Mucosa of descending colon (tissue), 3 donors: ENCODE measurements around the gene PACRG. TPM values are rescaled to one million over a fixed set of nuclear protein-coding genes. Genes with fewer than 3 reads are reported as not detected.

Experiments
- ATAC-seq: fragments of 200-7000 bp; cut with Tn5 transposase; one replicate; pipeline ENCODE4 v1.9.1; 2020; ENCODE audit warnings: mild to moderate bottlenecking, moderate library complexity
- DNase-seq, 3 donors: peaks; one replicate each; pipeline ENCODE4 v3.0.0-alpha.2; 2020
- H3K36me3 ChIP-seq: fragments of 200-600 bp; one replicate; pipeline ENCODE4 v1.8.0; 2021; ENCODE audit warnings: low read depth, mild to moderate bottlenecking
- H3K4me1 ChIP-seq: fragments of 200-600 bp; one replicate; pipeline ENCODE4 v1.8.0; 2021; ENCODE audit warnings: low read depth, mild to moderate bottlenecking
- H3K4me3 ChIP-seq: fragments of 200-600 bp; one replicate; pipeline ENCODE4 v1.8.0; 2021; ENCODE audit warnings: mild to moderate bottlenecking
- H3K9me3 ChIP-seq: fragments of 200-600 bp; one replicate; pipeline ENCODE4 v1.8.0; 2021; ENCODE audit warnings: mild to moderate bottlenecking
- CTCF ChIP-seq: fragments of 200-600 bp; IDR thresholded peaks from one replicate; pipeline ENCODE4 v1.8.0; 2022; ENCODE audit warnings: antibody characterized with exemption, mild to moderate bottlenecking
- intact Hi-C, 2 donors: fragments of 100-400 bp; cut with DNase I in 1 of 2; cut with micrococcal nuclease in 1 of 2; formaldehyde crosslinking; loops; one replicate each; pipeline versions ENCODE4 v1.11.0 to v1.11.1; 2022; cut with DNase I, micrococcal nuclease
- total RNA-seq, 3 donors: library from RNA; stranded (reverse); fragmentation: NEBNext Ultra II Directional in 2 of 3; extraction: Animal tissue kit (Norgen Biotek cat#: 25700) in 2 of 3; gene quantifications; one replicate each; pipeline versions ENCODE4 v1.2.1 to v1.2.4, GENCODE V29; 2021 to 2023
- donor health status: DM: no; HTN: no; CAD: no; lungs with moderate emphysema.
- donor health status: DM: no; HTN: no; CAD: no.
- donor health status: DM: no; HTN: yes; CAD: no.

PACRG gene
- total RNA-seq, 3 donors from 2014 or later: 1.1 to 1.5 (median 1.3) TPM

- Histone ChIP-seq H3K36me3 (no peaks in the 10 kb centered on the region), H3K9me3 (no peaks in the 10 kb centered on the region), H3K4me1 (no peaks in the 10 kb centered on the region), H3K4me3 (no peak overlapping the region)
- TF ChIP-seq CTCF: no peak
- intact Hi-C loops: no loop called here
- ATAC-seq (no peak), DNase-seq (no peak)
Measured at GRCh38 chr6:163290545-163291274, 562.9 kb downstream of the PACRG start.

- TF ChIP-seq CTCF: no peak
Measured at GRCh38 chr6:163291622-163292021, 563.8 kb downstream of the PACRG start.

GRCh38 chr6:163293286-163293685 is 565.5 kb downstream of the PACRG start:
- no peaks in the 10 kb centered on the region for H3K9me3 ChIP-seq
- no peak for TF ChIP-seq CTCF
- intact Hi-C loops: no loop called here
- no peaks in the 10 kb centered on the region for H3K36me3 ChIP-seq
- H3K4me1 ChIP-seq: no peaks in the 10 kb centered on the region
- no peak for DNase-seq
- no peak for ATAC-seq
- no peak overlapping the region for H3K4me3 ChIP-seq

More at GRCh38 chr6:163291622-163292021, 563.8 kb downstream of the PACRG start:
- intact Hi-C loops: no loop called here
- DNase-seq (no peak), ATAC-seq (no peak)
- Histone ChIP-seq H3K4me1 (no peaks in the 10 kb centered on the region), H3K36me3 (no peaks in the 10 kb centered on the region), H3K4me3 (no peak overlapping the region), H3K9me3 (no peaks in the 10 kb centered on the region)

- Histone ChIP-seq H3K4me3 (no peak overlapping the region), H3K9me3 (no peaks in the 10 kb centered on the region), H3K4me1 (no peaks in the 10 kb centered on the region), H3K36me3 (no peaks in the 10 kb centered on the region)
- intact Hi-C loops: no loop called here
- no peak for DNase-seq
- TF ChIP-seq CTCF: no peak
- no peak for ATAC-seq
Measured at GRCh38 chr6:163294734-163295133, 567.0 kb downstream of the PACRG start.

GRCh38 chr6:163296835-163297519 is 569.2 kb downstream of the PACRG start:
- DNase-seq (no peak), ATAC-seq (no peak)
- Histone ChIP-seq H3K4me3 (no peak overlapping the region), H3K9me3 (no peaks in the 10 kb centered on the region), H3K36me3 (no peaks in the 10 kb centered on the region), H3K4me1 (no peaks in the 10 kb centered on the region)
- no peak for TF ChIP-seq CTCF
- intact Hi-C loops: no loop called here
